Neural cell (in vitro differentiated cells): ENCODE data around the gene SFI1.

Experiments used
- RAD21 ChIP-seq: fragments of 450-650 bp; conservative IDR thresholded peaks from 2 replicates; pipeline ENCODE4 v1.6.1; 2014; ENCODE audit warnings: antibody characterized with exemption, mild to moderate bottlenecking, moderate library complexity
- SMC3 ChIP-seq: fragments of 450-650 bp; conservative IDR thresholded peaks from 2 replicates; pipeline ENCODE4 v1.6.1; 2014; ENCODE audit warnings: antibody characterized with exemption, mild to moderate bottlenecking, moderate library complexity; ENCODE audit not compliant: poor library complexity
- TF ChIP-seq, protein P1 (sequence below): fragments of 450-650 bp; IDR thresholded peaks from 2 replicates; pipeline ENCODE4 v1.5.1; 2014; ENCODE audit warnings: antibody characterized with exemption, mild to moderate bottlenecking, moderate library complexity; ENCODE audit not compliant: poor library complexity, severe bottlenecking

DNA sequence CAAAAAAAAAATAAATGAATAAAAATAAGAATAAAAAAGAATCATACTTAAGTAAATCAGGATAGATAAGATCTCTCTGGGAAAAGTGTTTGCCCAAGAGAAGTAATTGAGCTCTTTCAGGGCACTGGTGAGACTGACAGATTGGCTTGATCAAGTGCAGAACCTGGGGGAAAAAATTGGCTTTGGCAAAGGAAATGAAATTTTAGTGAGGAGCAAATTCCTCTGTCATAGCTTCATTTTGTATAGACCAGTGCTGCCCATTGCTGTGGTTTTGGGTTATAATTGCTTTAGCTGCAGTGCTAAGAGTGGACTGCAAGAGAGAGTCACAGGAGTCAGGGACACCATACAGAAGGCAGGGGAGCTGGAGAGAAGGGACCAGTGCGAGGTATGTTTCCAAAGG lies 35.7 kb downstream of the SFI1 start:
- TF ChIP-seq, protein P1, sequence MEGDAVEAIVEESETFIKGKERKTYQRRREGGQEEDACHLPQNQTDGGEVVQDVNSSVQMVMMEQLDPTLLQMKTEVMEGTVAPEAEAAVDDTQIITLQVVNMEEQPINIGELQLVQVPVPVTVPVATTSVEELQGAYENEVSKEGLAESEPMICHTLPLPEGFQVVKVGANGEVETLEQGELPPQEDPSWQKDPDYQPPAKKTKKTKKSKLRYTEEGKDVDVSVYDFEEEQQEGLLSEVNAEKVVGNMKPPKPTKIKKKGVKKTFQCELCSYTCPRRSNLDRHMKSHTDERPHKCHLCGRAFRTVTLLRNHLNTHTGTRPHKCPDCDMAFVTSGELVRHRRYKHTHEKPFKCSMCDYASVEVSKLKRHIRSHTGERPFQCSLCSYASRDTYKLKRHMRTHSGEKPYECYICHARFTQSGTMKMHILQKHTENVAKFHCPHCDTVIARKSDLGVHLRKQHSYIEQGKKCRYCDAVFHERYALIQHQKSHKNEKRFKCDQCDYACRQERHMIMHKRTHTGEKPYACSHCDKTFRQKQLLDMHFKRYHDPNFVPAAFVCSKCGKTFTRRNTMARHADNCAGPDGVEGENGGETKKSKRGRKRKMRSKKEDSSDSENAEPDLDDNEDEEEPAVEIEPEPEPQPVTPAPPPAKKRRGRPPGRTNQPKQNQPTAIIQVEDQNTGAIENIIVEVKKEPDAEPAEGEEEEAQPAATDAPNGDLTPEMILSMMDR: no peak
- no peak for TF ChIP-seq SMC3
- no peak for TF ChIP-seq RAD21
